H1 (cell line): Measurements from ENCODE around the gene NAXE. TPM values are rescaled to one million over a fixed set of nuclear protein-coding genes. Genes with fewer than 3 reads are reported as not detected.

Experiments used
- ASH2L ChIP-seq: fragments of 200-600, 300-600 bp; sonication (generic); IDR thresholded peaks from one replicate; pipeline ENCODE4 v1.7.1; 2017; ENCODE audit warnings: low read length
- ATF3 ChIP-seq: IDR thresholded peaks from 2 replicates; pipeline ENCODE4 v1.6.1; 2011; ENCODE audit warnings: low read depth, mild to moderate bottlenecking, low read length; ENCODE audit not compliant: insufficient read depth
- CEBPB ChIP-seq: IDR thresholded peaks from 2 replicates; pipeline ENCODE4 v1.6.1; 2012; ENCODE audit warnings: low read depth, low read length
- NRF1 ChIP-seq: IDR thresholded peaks from 2 replicates; pipeline ENCODE4 v1.6.1; 2011; ENCODE audit warnings: mild to moderate bottlenecking, low read depth, low read length, improper control_type of control experiment
- RAD21 ChIP-seq, 2 experiments: IDR thresholded peaks in 1 of 2; conservative IDR thresholded peaks in 1 of 2; 2 replicates each; pipeline ENCODE4 v1.6.1; 2011; ENCODE audit warnings: low read depth in 2 of 2, low read length in 2 of 2, improper control_type of control experiment in 1 of 2, inconsistent platforms in 1 of 2, mild to moderate bottlenecking in 1 of 2, moderate library complexity in 1 of 2
- polyA plus RNA-seq, 7 experiments: library from polyadenylated mRNA; depleted of rRNA in 3 of 7; stranded (reverse) in 5 of 7; unstranded in 2 of 7; fragments of >200 nt in 5 of 7; fragments of 200-250 nt in 2 of 7; gene quantifications; 1 replicate in 5 of 7; 2 replicates in 1 of 7; 4 replicates in 1 of 7; pipeline versions ENCODE4 v1.2.1 to v1.2.3, GENCODE V29; 2011 to 2013; ENCODE audit warnings: missing spikeins in 2 of 7, mixed read lengths in 2 of 7
- total RNA-seq: library from RNA; stranded (reverse); fragmentation: NEBNext Ultra II Directional; extraction: Animal tissue kit (Norgen Biotek cat#: 25700); gene quantifications from 2 replicates; pipeline ENCODE4 v1.2.1, GENCODE V29; 2021

The NAXE gene
- total and polyA plus RNA-seq, 2 of the 8 experiments (the other 6 are each of a cell fraction or from before 2014, with no cell fraction given) = 73.1 to 74.3 TPM

GRCh38 chr1:156622581-156623297 lies 31.2 kb downstream of the NAXE start (continued):
- TF ChIP-seq NRF1 (no peak), CEBPB (no peak), RAD21 (IDR thresholded peaks at IDR 0.05 in 1 of 2, conservative IDR thresholded peaks at IDR 0.05 in 1 of 2; ENCODE audit: low read depth in 2 of 2, low read length in 2 of 2) (no peak), ASH2L (no peak), ATF3 (no peak)
